ENCODE results near the gene RPL36. TPM values are rescaled to one million over a fixed set of nuclear protein-coding genes. Genes with fewer than 3 reads are reported as not detected.

Gene RPL36
- total RNA-seq, 3 donors from 2014 or later = 541 to 812 (median 769) TPM

DNA sequence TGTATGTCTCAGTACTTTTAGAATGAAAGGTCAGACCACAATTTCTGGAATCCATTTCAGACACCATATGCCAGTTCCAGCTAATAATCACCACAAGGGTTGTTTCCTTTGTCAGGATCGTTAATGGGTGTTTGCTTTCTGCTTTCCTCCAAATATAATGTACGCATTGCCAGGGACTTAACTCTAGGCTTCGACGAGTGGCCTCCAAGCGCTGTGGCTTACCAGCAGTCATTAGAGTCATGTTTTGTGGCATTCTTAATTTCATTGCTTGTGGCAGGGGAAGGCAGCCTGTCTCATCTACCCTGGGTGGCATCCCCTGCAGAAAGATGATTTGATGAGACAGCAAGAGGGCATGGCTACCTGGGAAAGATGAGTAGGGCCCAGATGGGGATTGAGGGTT is 44.7 kb upstream of the RPL36 start:
- Histone ChIP-seq H3K36me3 (ENCODE audit: low read depth) (peaks cover 15% of the 10 kb centered on the region), H3K4me3 (no peak overlapping the region), H3K4me1 (ENCODE audit: low read depth) (no peaks in the 10 kb centered on the region), H3K9me3 (no peaks in the 10 kb centered on the region)
- no peak for ATAC-seq
- no peak for TF ChIP-seq CTCF (IDR thresholded peaks at IDR 0.05)
- intact Hi-C loops (cut with DNase I, micrococcal nuclease) = no loop called here
- DNase-seq = no peak

DNA sequence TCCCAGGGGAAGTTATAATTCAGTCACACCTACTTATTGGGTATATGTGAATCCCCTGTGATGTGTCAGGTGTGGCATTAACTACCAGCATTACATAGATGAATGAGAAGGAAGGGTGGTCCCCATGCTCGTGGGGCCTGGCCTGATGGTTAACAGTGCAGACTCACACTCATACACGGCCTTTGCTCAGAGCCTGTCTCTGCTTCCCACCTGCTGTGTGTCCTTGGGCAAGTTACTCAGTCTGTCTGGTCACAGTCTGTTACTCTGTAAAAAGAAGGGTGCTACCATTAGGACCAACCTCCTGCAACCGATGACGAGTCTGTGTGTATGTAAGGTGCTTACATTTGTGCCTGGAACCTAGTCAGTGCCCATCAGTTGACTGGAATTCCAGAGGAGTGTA is 43.4 kb upstream of the RPL36 start:
- H3K4me3 ChIP-seq = no peak overlapping the region
- TF ChIP-seq CTCF (IDR thresholded peaks at IDR 0.05) = no peak
- H3K4me1 ChIP-seq (ENCODE audit: low read depth) = no peaks in the 10 kb centered on the region
- ATAC-seq (no peak), DNase-seq (no peak)
- H3K36me3 ChIP-seq (ENCODE audit: low read depth) = peaks cover 24% of the 10 kb centered on the region
- intact Hi-C loops (cut with DNase I, micrococcal nuclease) = no loop called here
- H3K9me3 ChIP-seq = no peaks in the 10 kb centered on the region

DNA sequence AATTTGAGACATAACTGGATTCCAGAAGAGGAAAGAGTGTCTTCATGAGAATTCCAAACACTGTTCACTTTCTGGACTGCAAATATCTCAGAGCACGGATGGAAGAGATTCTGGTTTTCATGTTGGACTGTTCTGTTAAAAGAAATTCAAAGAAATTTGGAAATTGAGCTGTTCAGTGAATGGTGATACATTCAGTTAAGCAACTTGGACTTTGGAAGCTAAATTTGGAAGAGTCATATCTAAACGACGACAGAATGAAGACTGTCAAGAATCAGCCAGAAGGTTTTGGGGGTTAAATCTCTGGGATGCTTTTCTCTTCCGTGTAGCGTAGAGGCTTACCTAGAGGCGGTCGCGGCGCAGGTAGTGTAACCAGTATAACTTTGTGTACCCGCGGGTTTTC is 41.6 kb upstream of the RPL36 start:
- H3K4me1 ChIP-seq (ENCODE audit: low read depth) = no peaks in the 10 kb centered on the region
- no peak overlapping the region for H3K4me3 ChIP-seq
- no peak for TF ChIP-seq CTCF (IDR thresholded peaks at IDR 0.05)
- peaks cover 27% of the 10 kb centered on the region for H3K36me3 ChIP-seq (ENCODE audit: low read depth)
- intact Hi-C loops (cut with DNase I, micrococcal nuclease) = no loop called here
- no peak for ATAC-seq
- DNase-seq = no peak
- no peaks in the 10 kb centered on the region for H3K9me3 ChIP-seq

GRCh38 chr19:5651361-5651760 is 38.7 kb upstream of the RPL36 start:
- Histone ChIP-seq H3K4me3 (no peak overlapping the region), H3K36me3 (ENCODE audit: low read depth) (peaks cover 31% of the 10 kb centered on the region), H3K4me1 (ENCODE audit: low read depth) (no peaks in the 10 kb centered on the region), H3K9me3 (no peaks in the 10 kb centered on the region)
- ATAC-seq (no peak), DNase-seq (no peak)
- no peak for TF ChIP-seq CTCF (IDR thresholded peaks at IDR 0.05)
- intact Hi-C loops (cut with DNase I, micrococcal nuclease) = no loop called here

DNA sequence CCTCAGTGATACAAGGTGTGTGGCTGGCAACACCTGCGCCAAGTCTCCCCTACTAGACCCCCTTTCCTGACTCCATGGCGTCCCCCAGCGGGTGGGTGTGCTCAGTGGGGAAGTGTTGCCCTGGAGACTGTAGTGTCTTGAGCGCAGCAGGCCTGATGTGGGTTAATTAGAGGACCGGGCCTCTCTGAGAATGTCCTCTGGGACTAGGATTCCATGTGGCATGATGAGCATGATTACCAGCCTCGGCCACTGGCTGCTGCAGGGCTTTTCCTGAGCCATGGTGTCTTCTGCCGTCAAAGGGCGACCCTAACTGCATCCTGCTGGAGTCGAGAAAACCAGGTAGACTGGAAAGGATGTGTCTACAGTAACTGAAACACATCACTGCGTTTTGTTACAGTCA is 37.8 kb upstream of the RPL36 start:
- Histone ChIP-seq H3K4me1 (ENCODE audit: low read depth) (no peaks in the 10 kb centered on the region), H3K4me3 (no peak overlapping the region), H3K36me3 (ENCODE audit: low read depth) (peaks cover 31% of the 10 kb centered on the region), H3K9me3 (no peaks in the 10 kb centered on the region)
- ATAC-seq = no peak
- DNase-seq = no peak
- TF ChIP-seq CTCF (IDR thresholded peaks at IDR 0.05) = no peak
- intact Hi-C loops (cut with DNase I, micrococcal nuclease) = no loop called here

DNA sequence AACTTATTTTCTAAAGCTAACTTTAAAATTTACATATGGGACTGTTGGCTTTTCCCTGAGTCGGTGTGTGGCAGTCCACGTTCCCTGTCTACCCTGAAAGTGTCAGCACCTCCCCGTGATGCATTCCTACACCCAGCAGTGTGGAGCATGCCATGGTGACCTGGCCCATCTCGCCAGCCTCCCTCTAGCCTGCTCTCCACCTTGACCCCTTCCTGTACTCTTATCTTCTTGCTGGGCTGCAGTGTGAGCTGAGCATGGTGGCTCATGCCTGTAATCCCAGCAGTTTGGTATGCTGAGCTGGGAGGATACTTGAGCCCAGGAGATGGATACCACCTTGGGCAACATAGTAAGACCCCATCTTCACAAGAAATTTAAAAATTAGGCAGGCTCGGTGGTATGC is 35.2 kb upstream of the RPL36 start:
- Histone ChIP-seq H3K4me3 (no peak overlapping the region), H3K36me3 (ENCODE audit: low read depth) (peaks cover 42% of the 10 kb centered on the region), H3K4me1 (ENCODE audit: low read depth) (no peaks in the 10 kb centered on the region), H3K9me3 (no peaks in the 10 kb centered on the region)
- no peak for TF ChIP-seq CTCF (IDR thresholded peaks at IDR 0.05)
- intact Hi-C loops (cut with DNase I, micrococcal nuclease) = no loop called here
- no peak for DNase-seq
- ATAC-seq = no peak

Measured in mucosa of descending colon (tissue), 3 donors.